Retinal pigment epithelial cell (primary cell): ENCODE data around the gene MYBPH.
A peak's percentile ranks its signal among the peaks of the same experiment; 100 is the strongest.

Experiments used
- DNase-seq: peaks from one replicate; pipeline ENCODE4 v3.0.0-alpha.2; 2010; ENCODE audit warnings: low read depth
- H3K4me3 ChIP-seq: 2 replicates; pipeline ENCODE4 v1.5.1; 2011; ENCODE audit warnings: mild to moderate bottlenecking, low read length, control low read depth, moderate library complexity
- CTCF ChIP-seq: conservative IDR thresholded peaks from 2 replicates; pipeline ENCODE4 v1.5.1; 2011; ENCODE audit warnings: low read depth, low read length, control low read depth, inconsistent platforms

Gene MYBPH

GRCh38 chr1:203167026-203167912, 8.4 kb downstream of the MYBPH start:
- no peak overlapping the region for H3K4me3 ChIP-seq
- no peak for TF ChIP-seq CTCF

GRCh38 chr1:203166192-203166940, 9.3 kb downstream of the MYBPH start:
- no peak overlapping the region for H3K4me3 ChIP-seq
- peak; percentile 52 for TF ChIP-seq CTCF
- no peak for DNase-seq

More at GRCh38 chr1:203167026-203167912, 8.4 kb downstream of the MYBPH start:
- no peak for DNase-seq

GRCh38 chr1:203165800-203166161, 9.8 kb downstream of the MYBPH start:
- no peak for DNase-seq
- TF ChIP-seq CTCF: no peak
- no peak overlapping the region for H3K4me3 ChIP-seq

GRCh38 chr1:203165101-203165799, 10.4 kb downstream of the MYBPH start:
- TF ChIP-seq CTCF: no peak
- no peak for DNase-seq
- H3K4me3 ChIP-seq: no peak overlapping the region

- TF ChIP-seq CTCF: no peak
- H3K4me3 ChIP-seq: no peak overlapping the region
- DNase-seq: no peak
Observed at GRCh38 chr1:203163891-203164635, 11.6 kb downstream of the MYBPH start.

- DNase-seq: no peak
- H3K4me3 ChIP-seq: no peak overlapping the region
- TF ChIP-seq CTCF: no peak
Observed at GRCh38 chr1:203162403-203162802, 13.2 kb downstream of the MYBPH start.
